ENCODE data around the gene SFMBT2. TPM values are rescaled to one million over a fixed set of nuclear protein-coding genes. Genes with fewer than 3 reads are reported as not detected.
"Not testable (repeated sequence)": the region's sequence is repeated elsewhere in the genome, so short reads cannot be mapped to it uniquely, and the experiment has no call there.

SFMBT2 gene
- total RNA-seq, 1 experiment from 2014 or later: 4.6 TPM

- DNase-seq (ENCODE audit: low read depth): no peak
These were observed 226.0 kb downstream of the SFMBT2 start for GRCh38 chr10:7184660-7185366.

- not testable (repeated sequence) for DNase-seq (ENCODE audit: low read depth)
These were observed 226.7 kb downstream of the SFMBT2 start for GRCh38 chr10:7184116-7184515.

GRCh38 chr10:7182327-7182726, 228.5 kb downstream of the SFMBT2 start:
- DNase-seq (ENCODE audit: low read depth): not testable (repeated sequence)

- DNase-seq (ENCODE audit: low read depth): no peak
These were observed 229.4 kb downstream of the SFMBT2 start for GRCh38 chr10:7181420-7181819.

GRCh38 chr10:7179536-7179935, 231.3 kb downstream of the SFMBT2 start:
- DNase-seq (ENCODE audit: low read depth): no peak

- DNase-seq (ENCODE audit: low read depth): no peak
These were observed 236.9 kb downstream of the SFMBT2 start for GRCh38 chr10:7173948-7174347.

- no peak for DNase-seq (ENCODE audit: low read depth)
These were observed 239.0 kb downstream of the SFMBT2 start for GRCh38 chr10:7171825-7172224.

GRCh38 chr10:7170626-7171322, 240.1 kb downstream of the SFMBT2 start:
- peak; percentile 5 for DNase-seq (ENCODE audit: low read depth)

GRCh38 chr10:7168414-7168813, 242.4 kb downstream of the SFMBT2 start:
- no peak for DNase-seq (ENCODE audit: low read depth)

- no peak for DNase-seq (ENCODE audit: low read depth)
These were observed 245.2 kb downstream of the SFMBT2 start for GRCh38 chr10:7165500-7166177.

GRCh38 chr10:7164955-7165354, 245.9 kb downstream of the SFMBT2 start:
- DNase-seq (ENCODE audit: low read depth): no peak

- DNase-seq (ENCODE audit: low read depth): no peak
These were observed 248.5 kb downstream of the SFMBT2 start for GRCh38 chr10:7162331-7162730.

GRCh38 chr10:7161484-7162250, 249.2 kb downstream of the SFMBT2 start:
- peak; percentile 43 for DNase-seq (ENCODE audit: low read depth)

GRCh38 chr10:7159928-7160327, 250.9 kb downstream of the SFMBT2 start:
- DNase-seq (ENCODE audit: low read depth): no peak

- no peak for DNase-seq (ENCODE audit: low read depth)
These were observed 251.3 kb downstream of the SFMBT2 start for GRCh38 chr10:7159517-7159916.

GRCh38 chr10:7157091-7157490, 253.7 kb downstream of the SFMBT2 start:
- no peak for DNase-seq (ENCODE audit: low read depth)

GRCh38 chr10:7153750-7154149, 257.1 kb downstream of the SFMBT2 start:
- peak; percentile 62 for DNase-seq (ENCODE audit: low read depth)

- no peak for DNase-seq (ENCODE audit: low read depth)
These were observed 257.9 kb downstream of the SFMBT2 start for GRCh38 chr10:7152982-7153381.

GRCh38 chr10:7152341-7152740, 258.5 kb downstream of the SFMBT2 start:
- no peak for DNase-seq (ENCODE audit: low read depth)

- DNase-seq (ENCODE audit: low read depth): no peak
These were observed 259.3 kb downstream of the SFMBT2 start for GRCh38 chr10:7151538-7151937.

- DNase-seq (ENCODE audit: low read depth): no peak
These were observed 260.5 kb downstream of the SFMBT2 start for GRCh38 chr10:7150349-7150748.

- DNase-seq (ENCODE audit: low read depth): no peak
These were observed 264.6 kb downstream of the SFMBT2 start for GRCh38 chr10:7146189-7146588.

Data from M059J (cell line).